CD4-positive, alpha-beta T cell treated with Interleukin-6 at 100 ng/mL for 8 hours (primary cell): ENCODE measurements around the gene PTPRT.

ENCODE experiments used
- DNase-seq: peaks from one replicate; pipeline ENCODE4 v3.0.0-alpha.2; 2020; ENCODE audit warnings: mixed read lengths, low spot score

The PTPRT gene

GRCh38 chr20:42549496-42549895 is 640.2 kb downstream of the PTPRT start:
- DNase-seq: no peak

DNA sequence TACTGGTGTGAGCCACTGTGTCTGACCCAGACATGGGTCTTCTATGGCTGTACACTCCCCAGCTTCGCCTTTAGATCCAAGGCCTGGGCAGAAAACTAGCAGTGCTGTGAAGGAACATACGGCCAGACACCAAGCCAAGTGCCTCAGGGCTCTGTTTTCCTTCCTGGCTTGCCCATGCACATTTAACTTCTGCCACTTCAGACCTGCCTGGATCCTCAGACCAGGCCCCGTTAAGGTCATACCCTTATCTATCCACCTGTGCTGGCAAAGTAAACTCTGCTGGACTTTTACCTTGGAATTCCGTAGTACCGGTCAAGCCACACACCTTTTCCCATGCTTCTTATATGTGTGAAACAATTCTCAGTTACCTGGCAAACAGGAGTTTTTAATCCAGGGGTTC is 644.8 kb downstream of the PTPRT start:
- no peak for DNase-seq

DNA sequence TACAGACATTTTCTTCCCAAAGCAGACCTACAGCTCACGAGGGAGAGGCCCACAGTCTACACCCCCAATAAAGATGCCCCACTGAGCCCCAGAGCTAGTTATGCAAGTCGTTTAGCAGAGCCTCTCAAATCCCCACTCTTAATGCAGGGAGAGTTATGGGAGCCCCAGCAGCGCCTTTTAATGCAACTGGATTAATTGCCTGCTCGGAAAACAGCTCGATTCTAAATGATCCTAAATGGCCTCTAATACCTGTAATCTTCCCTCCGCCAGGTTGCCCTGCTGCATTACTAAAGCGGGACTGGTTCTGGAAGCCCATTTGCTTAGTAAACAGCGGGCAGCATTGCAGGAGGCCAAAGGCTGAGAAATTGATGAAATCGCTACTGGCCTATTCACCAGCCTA is 656.9 kb downstream of the PTPRT start:
- no peak for DNase-seq

DNA sequence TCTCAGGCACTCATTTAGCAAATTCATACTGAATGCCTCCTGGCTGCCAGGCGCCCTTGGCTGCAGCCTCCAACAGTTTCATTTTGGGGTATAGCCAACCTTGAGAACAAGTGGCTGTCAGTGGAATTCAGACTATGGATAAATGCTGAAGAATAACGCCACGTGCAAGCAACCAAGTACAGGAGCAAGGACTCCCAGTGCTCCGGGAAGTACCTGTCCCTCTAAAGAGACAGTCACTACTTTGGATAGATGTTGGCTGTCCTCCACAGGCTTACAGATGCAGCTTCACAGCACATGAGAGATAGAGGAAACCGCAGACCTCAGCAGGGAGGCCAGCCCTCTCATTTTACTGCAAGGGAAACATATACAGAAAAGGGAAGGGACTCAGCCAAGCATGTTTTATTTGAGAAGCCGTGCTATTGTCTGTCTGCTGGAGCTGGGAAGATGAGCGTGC is 658.2 kb downstream of the PTPRT start:
- no peak for DNase-seq

DNA sequence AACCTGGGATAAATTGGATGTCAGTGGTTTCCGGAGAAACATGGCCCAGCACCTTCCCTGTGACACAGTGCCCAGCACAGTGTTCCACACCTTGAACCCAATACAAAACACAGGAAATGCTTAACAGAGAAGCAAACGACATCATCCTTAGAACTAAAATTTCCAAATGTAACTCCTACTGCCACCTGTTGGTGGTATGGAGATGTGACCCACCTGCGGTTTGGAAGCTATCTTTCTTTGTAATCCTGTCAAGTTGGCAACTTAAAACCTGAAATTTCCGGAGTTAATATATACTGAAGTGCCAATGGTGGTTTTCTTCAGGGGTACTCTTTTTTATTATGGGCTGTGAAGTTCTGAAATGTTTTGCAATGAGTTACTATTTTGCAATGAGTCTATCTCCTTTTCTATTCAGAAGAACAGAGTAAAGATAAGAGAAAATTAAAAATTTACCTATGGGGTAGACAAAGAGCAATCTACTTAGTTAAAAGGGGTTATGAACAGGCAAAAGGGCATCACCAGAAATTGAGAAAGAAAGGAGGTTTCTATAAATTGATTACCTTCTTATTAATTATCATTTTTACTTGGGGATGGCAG is 658.8 kb downstream of the PTPRT start:
- no peak for DNase-seq

DNA sequence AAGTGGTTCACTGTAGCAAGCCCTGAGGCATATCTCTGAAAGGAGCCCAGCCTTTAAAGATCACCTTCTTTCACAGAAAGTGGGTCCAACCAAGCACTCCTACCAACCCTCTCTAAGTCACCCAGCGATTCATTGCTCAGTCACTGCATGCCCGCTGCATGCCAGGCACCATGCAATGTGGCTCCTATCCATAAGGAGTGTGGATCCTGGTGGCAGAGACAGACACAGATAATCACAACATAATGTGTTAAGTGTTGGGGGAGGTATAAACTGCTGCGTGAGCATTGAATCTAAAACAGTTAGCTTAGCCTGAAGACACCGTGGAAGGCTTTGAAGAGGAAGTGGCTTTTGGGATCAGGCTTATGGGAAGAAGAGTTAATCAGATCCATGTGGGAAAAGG is 659.5 kb downstream of the PTPRT start:
- DNase-seq: no peak

GRCh38 chr20:42524058-42524457 is 665.6 kb downstream of the PTPRT start:
- DNase-seq: no peak

- no peak for DNase-seq
Measured at GRCh38 chr20:42516692-42517091, 673.0 kb downstream of the PTPRT start.

GRCh38 chr20:42510686-42511085 is 679.0 kb downstream of the PTPRT start:
- DNase-seq: no peak

DNA sequence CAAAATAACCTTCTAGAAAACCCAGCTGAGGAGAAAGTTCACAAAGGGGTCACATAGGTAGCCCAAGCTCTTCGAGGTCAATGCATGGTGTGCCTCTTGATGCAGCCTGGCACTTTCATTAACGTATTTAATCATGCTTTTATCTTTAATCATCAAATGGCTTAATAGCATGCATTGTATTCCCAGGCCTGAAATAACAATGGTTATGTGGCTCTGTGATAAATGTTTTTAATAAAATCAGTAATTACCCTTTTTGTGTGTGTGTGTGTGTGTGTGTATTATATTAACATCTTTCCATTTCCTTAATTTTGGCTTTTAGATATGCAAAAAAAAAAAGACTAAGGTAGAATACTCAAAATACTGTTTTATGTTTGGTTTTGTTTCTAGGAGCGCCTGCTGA is 681.8 kb downstream of the PTPRT start:
- no peak for DNase-seq

DNA sequence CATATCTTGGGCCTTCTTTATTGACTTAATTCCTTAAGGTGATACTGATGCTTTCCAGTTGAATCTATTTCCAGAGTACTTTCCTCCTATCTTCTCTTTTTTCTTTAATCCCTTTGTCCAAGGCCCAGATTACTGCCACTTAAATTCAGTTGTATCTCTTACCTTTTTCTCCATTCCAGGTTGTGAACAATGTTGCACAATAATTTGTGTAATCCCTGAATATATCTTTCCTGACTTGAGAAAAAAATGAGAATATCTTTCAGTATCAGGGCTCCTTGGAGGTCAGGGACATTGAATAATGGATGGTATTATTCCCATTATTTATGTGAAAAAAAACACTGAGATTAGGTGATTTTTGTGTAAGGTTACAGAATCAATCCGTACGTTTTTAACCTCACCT is 683.3 kb downstream of the PTPRT start:
- no peak for DNase-seq

DNA sequence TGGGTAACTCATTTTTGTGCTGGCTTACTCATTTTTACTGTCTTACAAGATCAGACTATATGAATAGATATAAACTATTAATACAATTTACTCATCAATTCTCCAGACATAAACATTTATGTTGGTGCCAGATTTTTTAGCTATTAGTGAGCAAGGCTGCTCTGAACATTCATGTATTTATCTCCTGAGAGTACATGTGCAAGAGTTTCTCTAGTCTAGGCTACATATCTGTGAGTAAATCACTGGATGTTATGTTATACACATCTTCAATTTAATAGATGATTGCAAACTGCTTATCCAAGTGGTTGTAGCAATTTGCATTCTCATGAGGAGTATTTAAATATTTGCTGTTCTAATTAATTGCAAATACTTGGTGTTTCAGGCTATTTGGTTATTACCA is 687.1 kb downstream of the PTPRT start:
- DNase-seq: no peak

- no peak for DNase-seq
Measured at GRCh38 chr20:42496595-42496994, 693.1 kb downstream of the PTPRT start.

GRCh38 chr20:42494290-42494689 is 695.4 kb downstream of the PTPRT start:
- DNase-seq: no peak

- no peak for DNase-seq
Measured at GRCh38 chr20:42493001-42493400, 696.7 kb downstream of the PTPRT start.

DNA sequence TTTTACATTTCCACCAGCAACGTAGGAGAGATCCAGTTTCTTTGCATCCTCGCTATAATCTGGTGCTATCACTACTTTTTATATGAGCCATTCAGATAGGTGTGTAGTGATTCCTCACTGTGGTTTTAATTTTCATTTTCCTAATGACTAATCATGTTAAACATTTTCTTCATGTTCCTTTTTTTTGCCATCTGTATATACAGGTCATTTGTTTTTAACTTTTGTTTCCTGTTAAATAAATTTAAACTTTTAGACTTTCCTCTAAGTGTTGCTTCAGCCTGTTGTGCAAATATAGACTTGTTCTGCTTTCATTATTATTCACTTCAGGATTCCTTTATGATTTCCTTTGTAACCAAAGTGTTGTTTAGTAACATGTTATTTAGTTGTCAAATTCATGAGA is 697.4 kb downstream of the PTPRT start:
- DNase-seq: no peak

- DNase-seq: no peak
Measured at GRCh38 chr20:42485556-42485955, 704.1 kb downstream of the PTPRT start.

GRCh38 chr20:42484790-42485375 is 704.8 kb downstream of the PTPRT start:
- DNase-seq: no peak

- DNase-seq: no peak
Measured at GRCh38 chr20:42484335-42484734, 705.4 kb downstream of the PTPRT start.

DNA sequence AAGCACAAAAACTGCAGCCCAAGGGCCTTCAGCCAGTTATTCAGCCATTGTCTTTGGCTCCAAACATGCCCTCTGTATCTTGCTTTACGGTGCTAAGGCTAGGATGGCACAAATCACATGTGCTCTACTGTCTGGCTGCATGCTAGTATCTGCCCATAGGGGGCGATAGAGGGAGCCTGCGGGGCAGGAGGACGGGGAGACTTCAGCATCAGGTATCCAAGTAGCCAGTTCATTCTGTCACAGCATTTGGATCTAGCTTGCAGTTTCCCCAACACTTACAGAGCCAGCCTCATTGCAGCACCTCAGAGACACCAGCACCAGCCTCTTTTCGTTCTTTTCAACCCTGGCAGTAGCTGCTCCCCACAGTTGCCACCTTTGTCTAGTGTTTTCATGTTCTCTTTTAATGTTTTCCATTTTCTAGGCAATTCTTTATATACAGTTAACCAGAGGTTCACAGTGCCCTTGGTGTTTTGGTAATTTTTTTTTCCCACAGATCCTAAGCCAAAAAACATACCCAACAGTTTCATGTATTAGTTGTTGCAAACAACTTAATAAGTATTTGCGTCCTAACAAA is 705.9 kb downstream of the PTPRT start:
- DNase-seq: no peak

DNA sequence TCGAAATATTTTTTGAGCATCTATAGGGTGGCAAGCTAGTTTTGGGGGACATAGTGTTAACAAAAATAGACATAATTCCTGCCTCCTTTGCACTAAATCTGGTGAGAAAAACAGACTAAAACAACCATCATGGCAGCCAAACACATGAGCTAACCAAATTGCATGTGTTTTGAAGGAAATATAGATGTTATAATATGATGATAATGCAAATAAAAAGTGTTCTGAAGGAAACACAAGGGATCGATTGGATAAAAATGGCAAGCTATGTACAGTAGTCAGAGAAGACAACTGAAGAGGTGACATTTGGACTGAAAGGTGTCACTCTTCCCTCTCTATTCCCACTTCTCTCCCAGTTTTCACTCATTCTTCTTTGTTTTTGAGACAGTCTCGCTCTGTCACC is 706.9 kb downstream of the PTPRT start:
- DNase-seq: no peak

DNA sequence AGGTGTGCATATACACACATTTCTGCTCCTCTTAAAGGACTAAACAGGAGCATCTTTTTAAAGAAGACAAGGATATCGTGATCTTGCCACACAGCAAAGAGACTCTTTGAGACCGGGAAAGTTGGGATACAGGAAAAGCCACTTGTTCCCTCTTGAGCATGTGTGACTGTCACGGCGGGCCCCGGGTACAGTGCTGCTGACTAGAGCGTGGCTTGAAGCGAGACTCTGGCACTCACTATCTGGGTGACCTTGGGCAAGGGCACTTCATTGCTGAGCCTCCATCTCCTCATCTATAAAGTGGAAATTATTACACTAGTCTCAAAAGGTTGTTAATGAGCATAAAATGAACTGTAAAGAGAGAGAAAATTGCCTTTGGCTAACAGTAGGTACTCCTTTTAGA is 713.9 kb downstream of the PTPRT start:
- DNase-seq: no peak

- DNase-seq: no peak
Measured at GRCh38 chr20:42474646-42475045, 715.1 kb downstream of the PTPRT start.

- DNase-seq: no peak
Measured at GRCh38 chr20:42472198-42472597, 717.5 kb downstream of the PTPRT start.
